Measurements from ENCODE around the gene TMEM106B. TPM values are rescaled to one million over a fixed set of nuclear protein-coding genes. Genes with fewer than 3 reads are reported as not detected.

Gene TMEM106B
- polyA plus RNA-seq, 5 donors, result 42.9 to 90.8 (median 73.6) TPM

- no peak for DNase-seq
These were observed 79.7 kb downstream of the TMEM106B start for GRCh38 chr7:12290761-12291160.

GRCh38 chr7:12291870-12292269 lies 80.8 kb downstream of the TMEM106B start:
- no peak for DNase-seq

Other genes starting within 250 kb of the TMEM106B start
- 1 to 10 TPM; 1.0 to 5.8 (median 4.4) TPM for gene VWDE, start 192.6 kb downstream of the TMEM106B start, polyA plus RNA-seq (ENCODE audit: insufficient read depth in 1 of 5, insufficient read length in 5 of 5, low replicate concordance in 1 of 5)